ENCODE data around the gene PIK3C3. TPM values are rescaled to one million over a fixed set of nuclear protein-coding genes. Genes with fewer than 3 reads are reported as not detected.

PIK3C3 gene
- total and polyA plus RNA-seq, 9 of the 15 experiments (the other 6 are each of a cell fraction or from before 2014, with no cell fraction given): 27.0 to 101 (median 42.9) TPM

GRCh38 chr18:41999751-42000150 is 44.7 kb downstream of the PIK3C3 start (continued):
- TF ChIP-seq ZNF592 (IDR thresholded peaks at IDR 0.05) (no peak), ZBTB40 (IDR thresholded peaks at IDR 0.05) (no peak), ZBTB40 (CRISPR knock-in tag; IDR thresholded peaks at IDR 0.05) (no peak), ZNF512 (tag; IDR thresholded peaks at IDR 0.05) (no peak), ZNF395 (CRISPR knock-in tag; IDR thresholded peaks at IDR 0.05) (no peak), E2F3 (CRISPR knock-in tag; IDR thresholded peaks at IDR 0.05) (no peak), CHD2 (IDR thresholded peaks at IDR 0.05; ENCODE audit: low read depth, low read length) (no peak), ETS2 (tag; IDR thresholded peaks at IDR 0.05; ENCODE audit: borderline replicate concordance, poor library complexity, severe bottlenecking) (no peak), SUPT5H (IDR thresholded peaks at IDR 0.05) (no peak), HDAC3 (IDR thresholded peaks at IDR 0.05; ENCODE audit: borderline replicate concordance, partially characterized antibody) (no peak), SNRNP70 (optimal IDR thresholded peaks at IDR 0.05; ENCODE audit: low read depth, low read length) (no peak), RBM39 (optimal IDR thresholded peaks at IDR 0.05; ENCODE audit: low read depth, low read length) (no peak)
